Activated naive CD4-positive, alpha-beta T cell treated with anti-CD3 and anti-CD28 coated beads, Interleukin-2, amount 10 ng/mL, durations not matched to agents 7 days and 5 days (primary cell): ENCODE measurements around the gene FIP1L1.
"Not testable (repeated sequence)": the region's sequence is repeated elsewhere in the genome, so short reads cannot be mapped to it uniquely, and the experiment has no call there.

ENCODE experiments used
- CTCF ChIA-PET: fragments of 350-600 bp; sonication (Branson Sonifier 250); formaldehyde crosslinking; loops from one replicate; lab custom pipeline; 2021; ENCODE audit warnings: antibody characterized with exemption; lab: Charles Lee
- DNase-seq: peaks from one replicate; pipeline ENCODE4 v3.0.0-alpha.2; 2020
- H3K27ac Mint-ChIP-seq: one replicate; pipeline ENCODE4 v1.8.0; 2021; ENCODE audit warnings: mild to moderate bottlenecking, moderate library complexity, mixed read lengths
- H3K27me3 Mint-ChIP-seq: one replicate; pipeline ENCODE4 v1.8.0; 2021; ENCODE audit warnings: mild to moderate bottlenecking, mixed read lengths
- H3K36me3 Mint-ChIP-seq: one replicate; pipeline ENCODE4 v1.8.0; 2021; ENCODE audit warnings: mixed read lengths
- H3K4me1 Mint-ChIP-seq: one replicate; pipeline ENCODE4 v1.8.0; 2021; ENCODE audit warnings: mixed read lengths
- H3K4me3 Mint-ChIP-seq: one replicate; pipeline ENCODE4 v1.8.0; 2021; ENCODE audit warnings: mild to moderate bottlenecking, moderate library complexity, mixed read lengths
- H3K9me3 Mint-ChIP-seq: one replicate; pipeline ENCODE4 v1.8.0; 2021; ENCODE audit warnings: mixed read lengths

FIP1L1 gene

DNA sequence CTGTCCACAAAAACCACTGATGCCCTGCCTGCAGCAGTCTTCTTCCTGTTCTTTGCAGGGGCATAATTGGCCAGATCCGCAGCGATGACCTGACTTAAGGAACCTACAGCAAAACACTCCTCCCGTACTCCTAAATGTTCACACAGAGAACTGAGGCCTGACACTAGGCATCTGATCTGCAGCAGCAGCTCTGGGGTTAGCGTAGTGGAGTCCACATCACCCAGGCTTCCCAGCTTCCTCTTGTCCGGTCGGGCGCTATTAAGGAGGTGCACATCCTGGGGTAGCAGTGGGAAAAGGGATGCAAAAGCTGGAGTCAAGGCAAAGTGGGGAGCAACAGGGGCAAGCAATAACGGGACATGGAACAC lies 12.3 kb upstream of the FIP1L1 start:
- peak; percentile 27 for DNase-seq
- CTCF ChIA-PET: interaction anchor here (1.3 kb wide), 1 partner anchor 349 kb away, joined by 3 read pairs; no protein-coding TSS in a partner anchor
- H3K27ac Mint-ChIP-seq: peak overlapping the region; percentile 98
- peaks cover 20% of the 10 kb centered on the region for H3K36me3 Mint-ChIP-seq
- H3K9me3 Mint-ChIP-seq: no peaks in the 10 kb centered on the region
- peak overlapping the region; percentile 96 for H3K4me3 Mint-ChIP-seq
- H3K4me1 Mint-ChIP-seq: peaks cover 55% of the 10 kb centered on the region
- H3K27me3 Mint-ChIP-seq: peaks cover 5% of the 10 kb centered on the region

DNA sequence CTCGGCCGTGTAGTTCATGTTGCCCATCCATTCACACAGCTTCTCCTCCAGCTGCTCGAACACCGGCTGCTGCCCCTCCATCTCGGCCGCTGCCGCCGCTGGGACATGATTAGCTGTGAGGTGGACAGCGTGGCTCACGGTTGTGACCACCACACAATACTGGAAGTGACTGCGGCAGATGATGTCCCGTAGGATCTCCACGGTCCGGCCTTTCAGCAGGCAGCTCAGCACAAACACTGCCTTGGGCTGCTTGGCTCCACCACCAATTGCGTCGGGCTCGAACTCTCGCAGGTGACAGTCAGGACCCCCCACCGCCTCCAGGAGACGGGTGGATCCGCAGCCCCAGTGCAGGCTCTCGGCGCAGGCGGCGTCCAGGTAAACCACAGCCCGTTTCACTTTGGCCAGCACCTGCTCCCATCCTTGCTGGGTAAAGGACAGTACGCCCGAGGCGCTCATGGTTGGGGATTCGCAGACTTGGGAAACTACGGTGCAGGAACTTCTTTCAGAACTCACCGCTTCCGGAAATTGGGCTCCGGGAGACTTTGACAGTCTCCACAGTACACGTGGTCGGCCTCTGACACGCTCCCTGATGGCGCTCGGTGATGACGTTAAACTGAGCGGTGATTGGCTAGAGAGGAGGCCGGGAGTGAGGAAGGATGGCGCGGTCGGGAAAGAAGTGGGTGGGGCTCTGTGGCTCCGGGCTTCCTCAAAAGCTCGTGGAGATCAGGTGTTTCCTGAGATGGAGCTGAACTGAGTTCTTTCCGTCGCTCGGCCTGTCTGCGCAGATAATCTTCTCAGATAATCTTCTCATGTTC lies 11.7 kb upstream of the FIP1L1 start, which contains the start of gene SCFD2:
SCFD2 (minus strand) TSS at position 576 of the 815 bp plus-strand sequence.
- CTCF ChIA-PET: interaction anchor here (0.9 to 1.3 kb wide), 2 partner anchors 12 to 349 kb away, joined by 3 read pairs; partner anchors contain the start of gene FIP1L1
- peak within 1 kb of the TSS; percentile 98 for H3K27ac Mint-ChIP-seq
- H3K27me3 Mint-ChIP-seq: peaks cover 10% of the 10 kb centered on the region
- peak; percentile 99 for DNase-seq
- H3K4me1 Mint-ChIP-seq: peaks cover 49% of the 10 kb centered on the region
- no peaks in the 10 kb centered on the region for H3K9me3 Mint-ChIP-seq
- H3K36me3 Mint-ChIP-seq: peaks cover 15% of the 10 kb centered on the region
- peak within 1 kb of the TSS; percentile 96 for H3K4me3 Mint-ChIP-seq

DNA sequence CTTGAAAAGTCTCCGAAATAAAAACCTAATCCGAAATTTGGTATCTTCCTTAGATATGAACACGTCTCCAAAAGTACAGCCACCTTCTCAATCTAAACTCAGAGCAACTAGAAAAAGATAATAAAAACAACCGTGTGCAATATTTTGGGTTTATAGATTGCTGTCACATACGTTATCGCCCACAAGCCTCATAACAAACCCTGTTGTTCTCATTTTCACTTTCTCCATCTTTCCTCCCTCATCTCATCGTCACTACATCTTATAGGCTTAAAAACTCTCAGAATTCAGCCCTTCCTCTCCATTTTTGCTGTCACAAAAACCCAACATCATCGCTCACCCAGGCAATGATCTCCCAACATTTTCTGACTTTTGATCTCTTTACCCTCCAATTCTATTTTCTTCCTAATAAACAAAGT lies 11.1 kb upstream of the FIP1L1 start:
- peaks cover 10% of the 10 kb centered on the region for H3K27me3 Mint-ChIP-seq
- peaks cover 45% of the 10 kb centered on the region for H3K4me1 Mint-ChIP-seq
- no peaks in the 10 kb centered on the region for H3K9me3 Mint-ChIP-seq
- H3K4me3 Mint-ChIP-seq: peak overlapping the region; percentile 96
- peak overlapping the region; percentile 98 for H3K27ac Mint-ChIP-seq
- H3K36me3 Mint-ChIP-seq: peaks cover 11% of the 10 kb centered on the region
- no peak for DNase-seq
- CTCF ChIA-PET: interaction anchor here (0.5 to 0.9 kb wide), 2 partner anchors 11 to 89 kb away, joined by 3 read pairs; partner anchors contain the start of gene FIP1L1

DNA sequence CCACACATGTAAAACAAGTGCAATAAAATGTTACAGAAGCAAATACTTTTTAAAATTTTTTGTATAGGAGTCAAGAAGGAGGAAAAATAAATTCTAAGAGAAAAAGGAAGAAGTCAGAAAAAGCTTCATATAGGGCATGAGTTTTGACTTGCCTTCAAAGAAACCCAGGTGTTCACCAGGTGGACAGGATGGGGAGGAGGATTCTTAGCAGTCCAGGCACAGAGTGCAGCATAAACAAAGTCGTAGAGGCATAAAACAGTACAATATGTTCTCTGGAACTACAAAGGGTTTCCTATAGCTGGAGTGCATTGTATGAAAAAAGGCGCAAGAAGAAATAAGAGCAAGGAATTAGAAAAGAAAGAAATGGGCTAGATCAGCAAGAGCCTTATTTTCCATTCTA lies 9.7 kb upstream of the FIP1L1 start:
- Mint-ChIP-seq H3K27me3 (peaks cover 10% of the 10 kb centered on the region), H3K36me3 (peaks cover 1% of the 10 kb centered on the region), H3K9me3 (no peaks in the 10 kb centered on the region), H3K27ac (no peak overlapping the region), H3K4me1 (peaks cover 35% of the 10 kb centered on the region), H3K4me3 (no peak overlapping the region)
- DNase-seq: no peak
- CTCF ChIA-PET: no interaction called here

DNA sequence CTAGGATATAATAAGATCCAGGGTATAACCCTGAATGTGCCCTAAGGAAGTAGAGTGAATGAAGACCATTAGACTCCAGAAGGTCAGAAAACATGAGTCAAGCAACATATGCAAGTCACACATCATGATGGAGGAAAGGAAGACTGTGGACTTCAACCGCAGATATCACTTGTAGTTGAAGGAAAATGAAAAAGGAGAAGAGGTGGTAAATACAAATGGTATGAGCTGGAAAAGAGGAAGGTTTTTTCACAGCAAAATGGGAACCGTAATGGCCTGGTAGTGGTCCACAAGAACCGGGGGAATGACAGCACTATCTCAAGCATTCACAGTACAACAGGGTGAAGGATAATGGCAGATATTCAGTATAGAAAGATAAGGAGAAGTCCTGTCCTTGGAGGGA lies 6.4 kb upstream of the FIP1L1 start:
- H3K27ac Mint-ChIP-seq: no peak overlapping the region
- DNase-seq: no peak
- no peak overlapping the region for H3K4me3 Mint-ChIP-seq
- H3K27me3 Mint-ChIP-seq: peaks cover 12% of the 10 kb centered on the region
- no peaks in the 10 kb centered on the region for H3K9me3 Mint-ChIP-seq
- H3K4me1 Mint-ChIP-seq: peaks cover 10% of the 10 kb centered on the region
- CTCF ChIA-PET: no interaction called here
- H3K36me3 Mint-ChIP-seq: no peaks in the 10 kb centered on the region

DNA sequence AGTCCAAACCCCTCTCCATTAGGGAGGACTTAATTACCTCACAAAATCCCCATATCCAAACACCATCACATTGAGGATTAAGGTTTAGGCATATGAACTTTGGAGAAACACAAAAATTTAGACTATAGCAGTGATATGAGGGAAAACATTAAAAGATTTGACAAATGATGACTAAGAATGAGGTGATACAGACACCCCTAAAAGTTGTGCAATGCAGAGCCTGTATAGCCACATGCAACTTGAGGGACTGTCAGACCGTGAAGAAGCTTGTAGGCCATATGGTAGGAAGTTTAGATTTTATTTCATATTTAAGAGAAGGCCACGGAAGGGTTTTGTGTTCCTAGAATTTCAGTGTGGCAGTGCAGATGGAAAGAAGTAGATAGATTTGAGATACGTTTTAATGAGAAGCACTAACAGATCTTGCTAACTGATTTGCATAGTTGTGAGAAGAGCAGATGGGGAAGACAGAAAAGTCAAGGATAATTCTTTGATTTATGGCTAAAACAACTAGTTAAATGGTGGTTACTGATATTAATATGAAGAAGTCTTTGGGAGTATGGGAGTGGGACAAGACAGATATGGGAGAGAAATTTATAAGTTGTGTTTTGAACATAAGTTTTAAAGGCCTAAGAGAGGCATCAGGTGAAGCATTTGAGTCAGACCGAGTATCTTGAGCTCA lies 5.5 kb upstream of the FIP1L1 start:
- peaks cover 5% of the 10 kb centered on the region for H3K4me1 Mint-ChIP-seq
- CTCF ChIA-PET: no interaction called here
- H3K27ac Mint-ChIP-seq: no peak overlapping the region
- H3K27me3 Mint-ChIP-seq: peaks cover 12% of the 10 kb centered on the region
- no peaks in the 10 kb centered on the region for H3K36me3 Mint-ChIP-seq
- no peak for DNase-seq
- no peak overlapping the region for H3K4me3 Mint-ChIP-seq
- H3K9me3 Mint-ChIP-seq: no peaks in the 10 kb centered on the region

DNA sequence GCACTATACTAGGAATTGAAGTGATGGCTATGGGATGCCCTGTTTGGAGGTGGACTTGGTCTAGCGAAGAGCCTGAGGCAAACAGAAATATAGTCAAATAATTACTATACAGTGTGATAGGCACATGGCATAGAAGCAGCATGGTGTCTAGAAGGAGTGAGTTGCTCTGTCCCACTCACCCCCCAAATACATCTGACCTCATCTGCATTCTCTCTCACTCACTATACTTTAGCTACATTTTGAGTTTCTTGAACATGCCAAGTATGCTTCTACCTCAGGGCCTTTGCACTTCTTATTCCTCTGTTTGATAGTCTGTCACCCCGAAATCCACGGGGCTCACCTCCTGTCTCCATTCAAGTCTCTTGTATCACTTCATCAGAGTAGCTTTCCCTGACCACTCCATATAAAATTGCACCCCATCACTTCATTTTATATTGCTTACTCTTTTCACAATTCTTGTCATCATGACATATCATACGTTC lies 2.6 kb upstream of the FIP1L1 start:
- no peak for DNase-seq
- Mint-ChIP-seq H3K27ac (no peak overlapping the region), H3K4me1 (peaks cover 21% of the 10 kb centered on the region), H3K9me3 (no peaks in the 10 kb centered on the region), H3K4me3 (no peak overlapping the region), H3K27me3 (peaks cover 11% of the 10 kb centered on the region), H3K36me3 (peaks cover 3% of the 10 kb centered on the region)
- CTCF ChIA-PET: no interaction called here

DNA sequence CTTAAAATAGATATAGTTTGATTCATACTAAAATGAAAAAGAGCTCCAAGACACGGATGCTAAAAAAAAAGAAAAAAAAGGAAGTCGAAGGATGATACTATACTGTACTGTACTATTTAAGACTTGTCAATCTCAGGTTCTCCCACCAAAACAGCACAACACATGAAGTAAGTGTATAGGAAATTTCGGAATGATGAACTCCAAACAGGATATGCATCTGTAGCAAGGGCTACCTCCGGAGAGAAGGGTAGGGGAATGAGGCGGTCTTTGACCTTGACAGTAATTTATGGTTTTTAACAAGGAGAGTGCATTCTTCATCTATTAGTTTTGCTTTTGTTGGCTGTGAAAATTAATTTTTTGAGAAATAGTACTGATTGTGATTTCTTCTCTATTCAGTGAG lies 541 bp upstream of the FIP1L1 start:
- peaks cover 9% of the 10 kb centered on the region for H3K36me3 Mint-ChIP-seq
- no peaks in the 10 kb centered on the region for H3K9me3 Mint-ChIP-seq
- peak overlapping the region; percentile 92 for H3K27ac Mint-ChIP-seq
- no peak for DNase-seq
- H3K4me3 Mint-ChIP-seq: peak overlapping the region; percentile 88
- CTCF ChIA-PET: interaction anchor here (0.7 kb wide), 1 partner anchor 10 kb away, joined by 3 read pairs; no protein-coding TSS in a partner anchor
- H3K4me1 Mint-ChIP-seq: peaks cover 28% of the 10 kb centered on the region
- peaks cover 3% of the 10 kb centered on the region for H3K27me3 Mint-ChIP-seq

DNA sequence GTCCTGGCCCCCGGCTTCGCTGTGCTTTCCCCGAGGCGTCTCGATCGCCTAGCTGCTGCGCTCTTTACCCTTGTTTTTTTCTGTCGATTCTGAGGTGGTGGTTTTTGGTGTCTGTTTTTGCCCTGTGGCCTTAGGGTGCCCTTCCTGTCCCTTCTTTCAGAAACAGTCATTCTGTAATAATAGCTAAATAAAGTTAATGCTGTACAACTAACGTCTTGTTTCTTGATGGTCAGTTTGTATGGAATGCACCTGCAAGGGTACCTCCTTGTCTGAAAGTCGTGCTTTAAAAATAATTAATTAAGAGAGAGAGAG lies 686 bp downstream of the FIP1L1 start:
- Mint-ChIP-seq H3K27ac (peak overlapping the region; percentile 92), H3K9me3 (no peaks in the 10 kb centered on the region), H3K27me3 (peaks cover 3% of the 10 kb centered on the region), H3K4me1 (peaks cover 31% of the 10 kb centered on the region), H3K4me3 (peak overlapping the region; percentile 88), H3K36me3 (peaks cover 14% of the 10 kb centered on the region)
- CTCF ChIA-PET: no interaction called here
- DNase-seq: no peak

DNA sequence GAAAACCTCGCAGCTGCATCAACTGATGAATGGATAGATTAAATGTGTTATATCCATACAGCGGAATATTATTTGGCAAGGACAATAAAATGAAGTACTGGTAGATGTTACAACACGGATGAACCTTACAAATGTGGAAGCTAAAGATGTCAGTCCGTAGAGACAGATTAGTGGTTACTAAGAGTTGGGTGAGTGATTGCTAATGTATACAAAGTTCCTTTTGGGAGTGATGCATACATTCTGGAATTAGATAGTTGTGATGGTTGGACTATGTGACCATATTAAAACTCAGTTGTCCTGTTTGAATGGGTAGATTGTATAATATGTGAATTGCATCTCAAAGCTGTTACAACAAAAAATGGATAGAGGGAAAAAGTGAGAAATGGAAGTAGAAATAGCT lies 2.8 kb downstream of the FIP1L1 start:
- no peak overlapping the region for H3K4me3 Mint-ChIP-seq
- H3K27me3 Mint-ChIP-seq: no peaks in the 10 kb centered on the region
- DNase-seq: no peak
- H3K4me1 Mint-ChIP-seq: peaks cover 31% of the 10 kb centered on the region
- H3K36me3 Mint-ChIP-seq: peaks cover 24% of the 10 kb centered on the region
- CTCF ChIA-PET: no interaction called here
- H3K27ac Mint-ChIP-seq: no peak overlapping the region
- H3K9me3 Mint-ChIP-seq: no peaks in the 10 kb centered on the region

DNA sequence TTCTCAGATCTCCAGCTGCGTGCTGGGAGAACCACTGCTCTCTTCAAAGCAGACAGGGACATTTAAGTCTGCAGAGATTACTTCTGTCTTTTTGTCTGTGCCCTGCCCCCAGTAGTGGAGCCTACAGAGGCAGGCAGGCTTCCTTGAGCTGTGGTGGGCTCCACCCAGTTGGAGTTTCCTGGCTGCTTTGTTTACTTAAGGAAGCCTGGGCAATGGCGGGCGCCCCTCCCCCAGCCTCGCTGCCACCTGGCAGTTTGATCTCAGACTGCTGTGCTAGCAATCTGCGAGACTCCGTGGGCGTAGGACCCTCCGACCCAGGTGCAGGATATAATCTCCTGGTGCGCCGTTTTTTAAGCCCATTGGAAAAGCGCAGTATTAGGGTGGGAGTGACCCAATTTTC lies 32.0 kb downstream of the FIP1L1 start:
- not testable (repeated sequence) for H3K9me3 Mint-ChIP-seq
- Mint-ChIP-seq H3K36me3 (peaks cover 53% of the 10 kb centered on the region), H3K4me1 (peaks cover 36% of the 10 kb centered on the region)

DNA sequence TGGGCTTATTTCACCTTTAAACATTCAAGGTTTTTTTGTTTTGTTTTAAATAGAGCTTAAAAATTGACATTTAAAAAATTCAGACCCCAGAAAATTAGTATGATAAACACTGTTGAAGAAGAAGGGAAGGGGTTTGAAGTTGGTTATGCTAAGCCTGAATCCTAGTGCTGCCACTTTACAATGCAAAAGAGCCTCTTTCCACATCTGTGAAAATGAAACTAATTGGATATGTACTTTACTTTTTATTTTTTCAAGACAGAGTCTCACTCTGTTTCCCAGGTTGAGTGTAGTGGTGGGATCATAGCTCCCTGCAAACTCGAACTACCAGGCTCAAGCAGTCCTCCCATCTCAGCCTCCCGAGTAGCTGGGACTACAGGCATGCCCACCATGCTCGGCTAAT lies 41.8 kb downstream of the FIP1L1 start:
- H3K9me3 Mint-ChIP-seq: no peaks in the 10 kb centered on the region
- peaks cover 4% of the 10 kb centered on the region for H3K4me1 Mint-ChIP-seq
- H3K27ac Mint-ChIP-seq: no peak overlapping the region
- no peaks in the 10 kb centered on the region for H3K27me3 Mint-ChIP-seq
- H3K4me3 Mint-ChIP-seq: no peak overlapping the region
- H3K36me3 Mint-ChIP-seq: peaks cover 15% of the 10 kb centered on the region
- CTCF ChIA-PET: no interaction called here
- no peak for DNase-seq

More for the DNA sequence above, 32.0 kb downstream of the FIP1L1 start:
- CTCF ChIA-PET, DNase-seq, H3K27ac Mint-ChIP-seq, H3K4me3 Mint-ChIP-seq, H3K27me3 Mint-ChIP-seq: not testable (repeated sequence)

DNA sequence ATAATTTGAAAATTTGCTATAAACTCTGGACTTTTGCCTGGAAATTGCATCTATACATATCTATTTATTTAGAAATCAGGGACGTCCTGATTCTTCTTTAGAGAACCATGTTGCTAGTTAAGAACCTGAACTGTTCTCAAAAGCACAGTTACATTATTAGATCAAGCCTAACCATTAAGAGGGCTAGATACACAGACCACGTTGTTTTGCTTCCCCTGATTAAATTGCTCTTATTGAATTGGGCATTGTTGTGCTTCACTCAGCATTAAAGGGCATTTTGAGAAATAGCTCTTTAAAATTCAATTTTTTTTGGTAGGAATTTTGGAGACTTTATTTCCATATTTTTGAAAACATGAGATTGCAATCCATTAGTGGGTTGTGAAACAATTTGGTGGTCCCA lies 44.4 kb downstream of the FIP1L1 start:
- DNase-seq: no peak
- H3K9me3 Mint-ChIP-seq: no peaks in the 10 kb centered on the region

DNA sequence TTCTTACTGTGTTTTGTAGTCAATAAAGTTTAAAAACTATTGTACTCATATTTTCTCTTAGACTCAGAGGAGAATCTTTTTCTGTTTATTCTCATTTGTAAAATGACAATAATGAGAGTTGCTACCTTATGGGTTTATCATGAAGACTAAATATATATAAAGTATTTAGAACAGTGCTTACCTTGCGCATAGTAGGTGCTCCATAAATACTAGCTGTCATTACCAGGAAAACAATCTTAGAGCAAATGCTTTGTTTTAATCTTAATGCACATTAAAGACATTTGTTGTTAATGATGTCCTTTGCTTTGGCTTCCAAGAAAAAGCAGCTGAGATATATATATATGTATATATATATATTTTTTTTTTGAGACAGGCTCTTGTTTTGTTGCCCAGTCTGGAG lies 44.9 kb downstream of the FIP1L1 start:
- no peaks in the 10 kb centered on the region for H3K9me3 Mint-ChIP-seq
- peaks cover 2% of the 10 kb centered on the region for H3K4me1 Mint-ChIP-seq
- peaks cover 8% of the 10 kb centered on the region for H3K36me3 Mint-ChIP-seq
- H3K27me3 Mint-ChIP-seq: no peaks in the 10 kb centered on the region
- no peak for DNase-seq
- H3K4me3 Mint-ChIP-seq: no peak overlapping the region
- no peak overlapping the region for H3K27ac Mint-ChIP-seq
- CTCF ChIA-PET: no interaction called here

More for the DNA sequence above, 44.4 kb downstream of the FIP1L1 start:
- Mint-ChIP-seq H3K27me3 (no peaks in the 10 kb centered on the region), H3K4me1 (peaks cover 2% of the 10 kb centered on the region), H3K27ac (no peak overlapping the region), H3K4me3 (no peak overlapping the region), H3K36me3 (peaks cover 8% of the 10 kb centered on the region)
- CTCF ChIA-PET: no interaction called here
